Hematopoietic multipotent progenitor cell treated with erythropoietin and hydrocortisone succinate and interleukin-3 and kit ligand, for 8 days (in vitro differentiated cells): ENCODE data around the gene HPS4.

Experiments
- DNase-seq: peaks from one replicate; pipeline ENCODE4 v3.0.0-alpha.2; 2015

Gene HPS4

GRCh38 chr22:26406118-26406517 is 77.5 kb downstream of the HPS4 start:
- DNase-seq: no peak

GRCh38 chr22:26404851-26405421 is 78.6 kb downstream of the HPS4 start:
- DNase-seq: peak; percentile 64

GRCh38 chr22:26401726-26402125 is 81.9 kb downstream of the HPS4 start:
- DNase-seq: peak; percentile 9
